Subcutaneous adipose tissue (tissue), 4 donors: ENCODE results near the gene WDR31. TPM values are rescaled to one million over a fixed set of nuclear protein-coding genes. Genes with fewer than 3 reads are reported as not detected.

ENCODE experiments used
- CTCF ChIP-seq: fragments of 450-650 bp; IDR thresholded peaks from one replicate; pipeline ENCODE4 v1.5.1; 2016; ENCODE audit warnings: low read depth, mild to moderate bottlenecking, control low read depth, antibody characterized with exemption, moderate library complexity
- total RNA-seq, 4 donors: library from RNA; depleted of rRNA; stranded (reverse); fragments of >200 nt; gene quantifications; one replicate each; pipeline ENCODE4 v1.1.0, GENCODE V29; 2016

Gene WDR31
- total RNA-seq, 4 donors from 2014 or later = 1.4 to 5.7 (median 2.3) TPM

DNA sequence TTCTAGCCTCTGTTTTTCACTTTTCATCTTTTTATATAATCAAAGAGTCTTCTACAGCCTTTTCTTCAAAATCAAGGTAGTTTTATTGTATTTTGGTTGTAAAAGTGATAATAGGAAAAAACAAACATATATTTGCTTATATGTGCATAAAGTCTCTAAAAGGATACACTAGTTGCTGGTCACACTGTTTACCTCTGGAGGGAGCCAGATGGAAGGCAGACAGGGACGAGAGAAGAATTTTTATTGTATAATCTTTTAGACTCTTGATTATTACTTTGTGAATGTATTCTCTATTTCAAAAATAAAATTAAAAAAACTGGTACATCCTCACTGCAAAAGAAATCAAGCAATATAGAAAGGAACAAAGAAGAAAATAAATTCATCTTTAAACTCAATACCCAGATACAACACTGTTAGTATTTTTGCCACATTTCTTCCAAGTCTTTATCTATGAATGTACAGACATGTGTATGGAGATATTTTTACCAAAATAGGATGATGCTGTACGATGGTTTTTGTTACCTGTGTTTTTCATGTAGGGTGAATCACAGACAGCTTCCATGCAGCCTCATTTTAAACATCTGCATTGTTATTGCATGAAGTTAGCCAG lies 30.8 kb downstream of the WDR31 start:
- TF ChIP-seq CTCF = no peak

DNA sequence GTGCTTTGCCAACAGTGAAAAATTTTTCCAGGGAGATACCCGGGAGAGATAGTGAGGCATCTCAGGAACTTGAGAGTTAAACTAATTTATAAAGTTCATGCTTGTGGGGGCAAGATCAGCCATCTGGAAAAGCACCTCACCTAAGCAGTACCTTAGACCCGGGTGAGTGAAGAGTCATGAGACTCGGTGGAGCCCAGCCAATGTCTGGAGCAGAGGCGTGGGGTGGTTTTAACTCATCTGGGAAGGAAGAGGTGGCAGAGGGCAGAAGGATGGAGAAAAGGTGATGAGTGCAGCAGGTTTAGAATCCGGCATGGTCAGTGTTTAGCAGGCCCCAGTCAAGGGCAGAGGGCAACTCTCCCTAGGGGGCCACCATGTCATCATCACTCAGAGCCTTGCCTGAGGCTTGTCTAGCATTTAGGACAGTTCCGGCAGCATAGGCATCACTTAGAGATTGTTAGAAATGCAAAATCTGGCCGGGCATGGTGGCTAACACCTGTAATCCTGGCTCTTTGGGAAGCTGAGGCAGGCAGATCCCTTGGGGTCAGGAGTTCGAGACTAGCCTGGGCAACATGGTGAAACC lies 32.6 kb downstream of the WDR31 start:
- no peak for TF ChIP-seq CTCF

DNA sequence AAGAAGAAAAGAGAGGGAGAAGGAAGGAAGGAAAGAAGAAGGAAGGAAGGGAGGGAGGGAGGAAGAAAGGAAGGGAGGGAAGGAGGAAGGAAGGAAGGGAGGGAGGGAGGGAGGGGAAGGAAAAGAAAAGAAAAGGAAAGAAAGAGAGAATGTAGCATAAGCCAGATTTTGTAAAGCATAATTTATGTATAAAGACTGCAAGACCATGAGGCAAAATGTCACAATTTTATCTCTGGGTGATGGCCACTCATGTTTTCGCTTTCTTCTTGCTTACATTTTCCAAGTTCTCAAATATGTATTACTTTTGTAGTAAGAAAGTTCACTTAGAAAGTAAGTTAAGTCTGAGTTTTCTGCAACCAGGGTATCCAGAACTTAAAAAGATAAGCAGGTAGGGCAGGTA lies 33.5 kb downstream of the WDR31 start:
- TF ChIP-seq CTCF = no peak

GRCh38 chr9:113302792-113303418 lies 37.2 kb downstream of the WDR31 start, which contains the start of gene RNF183:
RNF183 (minus strand) TSS chr9:113303376; CDS start chr9:113298184, 5,192 bp downstream.
- no peak for TF ChIP-seq CTCF

DNA sequence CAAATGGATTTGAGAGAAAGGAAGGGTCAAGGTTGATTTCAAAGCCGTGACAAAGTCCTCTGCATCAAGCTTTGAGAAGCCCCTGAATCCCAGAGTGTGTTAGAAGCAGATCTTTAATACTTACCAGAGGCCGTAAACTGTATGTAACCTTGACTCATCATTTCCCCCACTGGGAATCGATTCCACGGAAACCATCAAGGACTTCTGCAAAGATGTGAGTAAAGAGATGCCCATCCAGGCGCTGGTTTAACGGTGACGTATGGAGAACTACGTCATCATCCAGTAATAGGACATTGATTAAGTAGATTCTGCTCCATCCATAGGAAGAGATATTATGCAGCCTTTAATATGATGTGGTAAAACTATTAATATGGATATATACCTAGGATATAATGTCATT lies 38.5 kb downstream of the WDR31 start:
- TF ChIP-seq CTCF = no peak

GRCh38 chr9:113299800-113300292 lies 40.2 kb downstream of the WDR31 start:
- TF ChIP-seq CTCF = no peak

DNA sequence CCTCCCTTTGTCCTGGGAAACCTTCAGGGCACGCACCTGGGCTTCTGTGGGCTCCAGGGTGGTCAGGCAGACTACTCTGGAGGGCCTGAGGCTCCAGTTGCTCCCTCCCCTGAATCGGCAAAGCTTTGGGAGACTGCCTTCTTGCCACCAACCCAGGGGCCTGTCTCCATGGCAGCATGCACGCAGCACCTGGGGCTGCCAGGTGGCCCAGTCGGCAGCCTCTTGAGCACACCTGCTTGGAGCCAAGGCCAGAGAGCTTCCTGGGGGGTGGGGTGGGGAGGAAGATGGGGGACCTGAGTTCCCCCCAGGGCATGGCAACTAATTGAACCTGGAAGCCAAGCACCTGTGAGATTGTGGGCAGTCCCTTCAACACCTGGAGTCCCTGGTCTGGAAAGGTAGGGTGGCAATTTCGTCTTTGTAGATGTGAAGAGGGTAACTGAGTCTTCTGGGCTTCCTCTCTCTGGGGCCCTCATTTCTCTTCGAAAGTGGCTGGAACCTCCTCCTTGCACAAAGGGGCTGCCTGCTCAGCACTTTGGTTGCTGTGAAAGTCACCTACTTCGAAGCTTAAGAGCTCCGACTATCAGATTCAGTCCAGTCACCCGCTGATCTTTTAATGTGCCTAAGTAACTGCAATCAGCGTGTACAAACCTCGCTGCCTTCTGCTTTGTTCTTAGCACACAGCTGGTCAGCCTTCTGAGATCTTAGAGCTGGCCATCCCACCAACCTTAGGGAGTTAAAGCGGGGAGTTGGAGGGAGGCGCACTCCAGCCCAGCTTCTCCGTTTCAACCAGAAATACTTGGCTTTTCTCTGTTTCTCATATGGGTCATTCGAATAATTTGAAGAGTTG lies 40.9 kb downstream of the WDR31 start:
- TF ChIP-seq CTCF = no peak
